Upper lobe of left lung (tissue), 6 donors: ENCODE measurements around the gene RPS5. TPM values are rescaled to one million over a fixed set of nuclear protein-coding genes. Genes with fewer than 3 reads are reported as not detected.

Experiments
- ATAC-seq, 2 donors: fragments of 200-7000 bp; cut with Tn5 transposase; one replicate each; pipeline ENCODE4 v1.9.1; 2022; ENCODE audit warnings: mild to moderate bottlenecking in 2 of 2, moderate library complexity in 2 of 2; ENCODE audit not compliant: low FRiP score in 2 of 2
- DNase-seq, 2 donors: peaks; one replicate each; pipeline ENCODE4 v3.0.0-alpha.2; 2019 to 2020
- H3K27ac ChIP-seq, 4 donors: fragments of 200-600 bp; sonication (generic); one replicate each; pipeline ENCODE4 v1.5.1; 2016 to 2019
- H3K27me3 ChIP-seq, 4 donors: fragments of 200-600 bp; sonication (generic); one replicate each; pipeline ENCODE4 v1.5.1; 2017 to 2019
- H3K36me3 ChIP-seq, 4 donors: fragments of 200-600 bp; sonication (generic); one replicate each; pipeline ENCODE4 v1.5.1; 2016 to 2019
- H3K4me1 ChIP-seq, 4 donors: fragments of 200-600 bp; sonication (generic); one replicate each; pipeline ENCODE4 v1.5.1; 2018 to 2019
- H3K4me3 ChIP-seq, 4 donors: fragments of 200-600 bp; sonication (generic); one replicate each; pipeline ENCODE4 v1.5.1; 2017 to 2019; ENCODE audit warnings: mild to moderate bottlenecking in 2 of 4, moderate library complexity in 1 of 4
- H3K9me3 ChIP-seq, 4 donors: fragments of 200-600 bp; sonication (generic); one replicate each; pipeline ENCODE4 v1.5.1; 2018 to 2019
- EP300 ChIP-seq, 4 donors: sonication (generic); formaldehyde crosslinking; IDR thresholded peaks; one replicate each; pipeline ENCODE4 v1.5.1; 2017; ENCODE audit warnings: antibody characterized with exemption in 4 of 4, control low read depth in 2 of 4
- POLR2A ChIP-seq, 4 donors: fragments of 450-650 bp; IDR thresholded peaks; one replicate each; pipeline ENCODE4 v1.5.1; 2016 to 2017; ENCODE audit warnings: antibody characterized with exemption in 4 of 4, mild to moderate bottlenecking in 2 of 4
- POLR2AphosphoS5 ChIP-seq, 2 donors: sonication (generic); formaldehyde crosslinking; IDR thresholded peaks; one replicate each; pipeline ENCODE4 v1.5.1; 2017; ENCODE audit warnings: antibody characterized with exemption in 2 of 2
- WGBS, 2 donors: methylation state at CpG; one replicate each; pipeline ENCODE4 v1.1.5; 2017 to 2018; 5-methylcytosine and 5-hydroxymethylcytosine counted together
- total RNA-seq, 6 donors: library from RNA; depleted of rRNA in 4 of 6; stranded (reverse); fragments of >200 nt in 4 of 6; gene quantifications; one replicate each; pipeline versions ENCODE4 v1.1.0 to v1.2.1, GENCODE V29; 2016 to 2021
- TF ChIP-seq, protein P1 (sequence below), 6 experiments: fragments of 450-650 bp in 4 of 6; fragments of 200-600 bp in 2 of 6; sonication (generic) in 2 of 6; IDR thresholded peaks; one replicate each; pipeline ENCODE4 v1.5.1; 2016 to 2019; ENCODE audit warnings: antibody characterized with exemption in 6 of 6
- donor health status: DM: no; HTN: no; CAD: no; lungs with moderate emphysema.
- donor health status: DM: no; HTN: yes; CAD: no; lungs with severe emphysema.

RPS5 gene
- total RNA-seq, 6 donors from 2014 or later: 291 to 1,408 (median 829) TPM

- Histone ChIP-seq H3K36me3 (peaks cover 0 to 12% (median 10%) of the 10 kb centered on the region in 4 donors), H3K4me3 (no peak overlapping the region), H3K9me3 (peaks cover 41 to 77% (median 67%) of the 10 kb centered on the region in 4 donors), H3K27ac (no peak overlapping the region), H3K4me1 (no peaks in the 10 kb centered on the region), H3K27me3 (no peaks in the 10 kb centered on the region)
- no peak for TF ChIP-seq EP300 (IDR thresholded peaks at IDR 0.05)
- no peak for TF ChIP-seq POLR2A (IDR thresholded peaks at IDR 0.05)
- TF ChIP-seq, protein P1, sequence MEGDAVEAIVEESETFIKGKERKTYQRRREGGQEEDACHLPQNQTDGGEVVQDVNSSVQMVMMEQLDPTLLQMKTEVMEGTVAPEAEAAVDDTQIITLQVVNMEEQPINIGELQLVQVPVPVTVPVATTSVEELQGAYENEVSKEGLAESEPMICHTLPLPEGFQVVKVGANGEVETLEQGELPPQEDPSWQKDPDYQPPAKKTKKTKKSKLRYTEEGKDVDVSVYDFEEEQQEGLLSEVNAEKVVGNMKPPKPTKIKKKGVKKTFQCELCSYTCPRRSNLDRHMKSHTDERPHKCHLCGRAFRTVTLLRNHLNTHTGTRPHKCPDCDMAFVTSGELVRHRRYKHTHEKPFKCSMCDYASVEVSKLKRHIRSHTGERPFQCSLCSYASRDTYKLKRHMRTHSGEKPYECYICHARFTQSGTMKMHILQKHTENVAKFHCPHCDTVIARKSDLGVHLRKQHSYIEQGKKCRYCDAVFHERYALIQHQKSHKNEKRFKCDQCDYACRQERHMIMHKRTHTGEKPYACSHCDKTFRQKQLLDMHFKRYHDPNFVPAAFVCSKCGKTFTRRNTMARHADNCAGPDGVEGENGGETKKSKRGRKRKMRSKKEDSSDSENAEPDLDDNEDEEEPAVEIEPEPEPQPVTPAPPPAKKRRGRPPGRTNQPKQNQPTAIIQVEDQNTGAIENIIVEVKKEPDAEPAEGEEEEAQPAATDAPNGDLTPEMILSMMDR (IDR thresholded peaks at IDR 0.05): no peak
- no peak for TF ChIP-seq POLR2AphosphoS5 (IDR thresholded peaks at IDR 0.05)
- DNase-seq: no peak
- ATAC-seq: no peak
- WGBS, 2 donors: 87 to 100% methylated on average over 1 of the region's 1 CpG
Measured at GRCh38 chr19:58428617-58429016, 41.5 kb downstream of the RPS5 start.

- TF ChIP-seq, protein P1 (IDR thresholded peaks at IDR 0.05): no peak
- peaks cover 52 to 88% (median 79%) of the 10 kb centered on the region in 4 donors for H3K9me3 ChIP-seq
- peaks cover 7 to 23% (median 21%) of the 10 kb centered on the region in 4 donors for H3K36me3 ChIP-seq
- H3K27me3 ChIP-seq: no peaks in the 10 kb centered on the region
- ATAC-seq (no peak), DNase-seq (no peak)
- no peak overlapping the region for H3K27ac ChIP-seq
- no peak overlapping the region for H3K4me3 ChIP-seq
- no peaks in the 10 kb centered on the region for H3K4me1 ChIP-seq
Measured at GRCh38 chr19:58429745-58430144, 42.7 kb downstream of the RPS5 start.

DNA sequence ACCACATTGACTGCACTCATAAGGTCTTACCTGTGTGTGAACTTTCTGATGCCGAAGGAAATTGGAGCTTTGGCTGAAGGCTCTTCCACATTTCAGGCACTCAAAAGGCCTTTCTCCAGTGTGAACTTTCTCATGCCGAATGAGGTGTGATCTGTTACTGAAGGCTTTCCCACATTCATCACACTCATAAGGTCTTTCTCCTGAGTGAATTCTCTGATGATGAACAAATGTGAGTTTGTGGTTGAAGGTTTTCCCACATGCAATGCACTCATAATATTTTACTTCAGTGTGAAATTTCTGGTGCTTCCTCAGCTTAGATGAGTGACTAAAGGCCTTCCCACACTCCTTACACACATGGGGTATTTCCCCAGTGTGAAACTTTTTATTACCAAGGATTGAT is 47.1 kb downstream of the RPS5 start:
- peaks cover 2 to 5% (median 3%) of the 10 kb centered on the region in 4 donors for H3K4me1 ChIP-seq
- TF ChIP-seq POLR2A (IDR thresholded peaks at IDR 0.05): no peak
- no peak for TF ChIP-seq POLR2AphosphoS5 (IDR thresholded peaks at IDR 0.05)
- no peak for TF ChIP-seq EP300 (IDR thresholded peaks at IDR 0.05)
- TF ChIP-seq, protein P1 (IDR thresholded peaks at IDR 0.05): no peak
- H3K4me3 ChIP-seq: no peak overlapping the region
- no peaks in the 10 kb centered on the region for H3K27me3 ChIP-seq
- DNase-seq: no peak
- H3K9me3 ChIP-seq: peaks cover 73 to 99% (median 92%) of the 10 kb centered on the region in 4 donors
- no peak overlapping the region for H3K27ac ChIP-seq
- WGBS, 2 donors: 98 to 100% methylated on average over 2 of the region's 2 CpGs
- peaks cover 16 to 51% (median 48%) of the 10 kb centered on the region in 4 donors for H3K36me3 ChIP-seq
- ATAC-seq: no peak

GRCh38 chr19:58439576-58440554 is 52.8 kb downstream of the RPS5 start, which contains the start of gene ZNF132:
ZNF132 (minus strand) TSS chr19:58440153; CDS start chr19:58439821, 332 bp downstream.
- H3K9me3 ChIP-seq: peaks cover 20 to 45% (median 36%) of the 10 kb centered on the region in 4 donors
- DNase-seq: peak; percentile 95 to 99
- 8 to 11% methylated on average over 16 to 54 of the region's 59 CpGs for WGBS, 2 donors
- no peaks in the 10 kb centered on the region for H3K27me3 ChIP-seq
- ATAC-seq: peak; percentile 97 to 98
- H3K36me3 ChIP-seq: peaks cover 8 to 29% (median 25%) of the 10 kb centered on the region in 4 donors
- H3K27ac ChIP-seq: peak within 1 kb of the TSS; percentile 76 to 85 (median 82)
- H3K4me1 ChIP-seq: peaks cover 12 to 20% (median 16%) of the 10 kb centered on the region in 4 donors
- H3K4me3 ChIP-seq: peak within 1 kb of the TSS; percentile 59 to 85 (median 72)
- peak in 1 of 4 donors; percentile 60 for TF ChIP-seq POLR2A (IDR thresholded peaks at IDR 0.05)
- TF ChIP-seq EP300 (IDR thresholded peaks at IDR 0.05): peak in 1 of 4 donors; percentile 51
- peak; percentile 75 to 95 for TF ChIP-seq POLR2AphosphoS5 (IDR thresholded peaks at IDR 0.05)
- TF ChIP-seq, protein P1 (IDR thresholded peaks at IDR 0.05): peak in 2 of 6 experiments; percentile 4 to 5
